ENCODE data around the gene MACF1. TPM values are rescaled to one million over a fixed set of nuclear protein-coding genes. Genes with fewer than 3 reads are reported as not detected.

Gene MACF1
- total RNA-seq, 1 donor from 2014 or later = 386 TPM

- no peaks in the 10 kb centered on the region for H3K27me3 Mint-ChIP-seq (ENCODE audit: low read depth)
- DNase-seq (ENCODE audit: low spot score) = no peak
- H3K4me1 Mint-ChIP-seq (ENCODE audit: low read depth) = peaks cover 18% of the 10 kb centered on the region
- no peak overlapping the region for H3K27ac Mint-ChIP-seq (ENCODE audit: unreplicated experiment)
- no peaks in the 10 kb centered on the region for H3K9me3 Mint-ChIP-seq (ENCODE audit: low read depth)
- no peak for TF ChIP-seq CTCF (IDR thresholded peaks at IDR 0.05)
- H3K4me3 Mint-ChIP-seq (ENCODE audit: unreplicated experiment) = no peak overlapping the region
- H3K36me3 Mint-ChIP-seq (ENCODE audit: low read depth) = peaks cover 40% of the 10 kb centered on the region
Observed at GRCh38 chr1:39324888-39325287, 120.4 kb downstream of the MACF1 start.

GRCh38 chr1:39326836-39327235 is 122.3 kb downstream of the MACF1 start:
- H3K4me3 Mint-ChIP-seq (ENCODE audit: unreplicated experiment) = no peak overlapping the region
- peaks cover 34% of the 10 kb centered on the region for H3K36me3 Mint-ChIP-seq (ENCODE audit: low read depth)
- no peaks in the 10 kb centered on the region for H3K27me3 Mint-ChIP-seq (ENCODE audit: low read depth)
- DNase-seq (ENCODE audit: low spot score) = no peak
- TF ChIP-seq CTCF (IDR thresholded peaks at IDR 0.05) = no peak
- no peaks in the 10 kb centered on the region for H3K9me3 Mint-ChIP-seq (ENCODE audit: low read depth)
- H3K4me1 Mint-ChIP-seq (ENCODE audit: low read depth) = peaks cover 27% of the 10 kb centered on the region
- no peak overlapping the region for H3K27ac Mint-ChIP-seq (ENCODE audit: unreplicated experiment)

- Mint-ChIP-seq H3K4me3 (ENCODE audit: unreplicated experiment) (no peak overlapping the region), H3K27ac (ENCODE audit: unreplicated experiment) (peak overlapping the region; percentile 46), H3K27me3 (ENCODE audit: low read depth) (no peaks in the 10 kb centered on the region), H3K9me3 (ENCODE audit: low read depth) (no peaks in the 10 kb centered on the region), H3K4me1 (ENCODE audit: low read depth) (peaks cover 33% of the 10 kb centered on the region), H3K36me3 (ENCODE audit: low read depth) (peaks cover 35% of the 10 kb centered on the region)
- DNase-seq (ENCODE audit: low spot score) = no peak
- TF ChIP-seq CTCF (IDR thresholded peaks at IDR 0.05) = no peak
Observed at GRCh38 chr1:39328095-39328494, 123.6 kb downstream of the MACF1 start.

- H3K36me3 Mint-ChIP-seq (ENCODE audit: low read depth) = peaks cover 39% of the 10 kb centered on the region
- H3K4me3 Mint-ChIP-seq (ENCODE audit: unreplicated experiment) = no peak overlapping the region
- no peak for TF ChIP-seq CTCF (IDR thresholded peaks at IDR 0.05)
- peaks cover 33% of the 10 kb centered on the region for H3K4me1 Mint-ChIP-seq (ENCODE audit: low read depth)
- no peak for DNase-seq (ENCODE audit: low spot score)
- H3K27me3 Mint-ChIP-seq (ENCODE audit: low read depth) = no peaks in the 10 kb centered on the region
- peak overlapping the region; percentile 37 for H3K27ac Mint-ChIP-seq (ENCODE audit: unreplicated experiment)
- H3K9me3 Mint-ChIP-seq (ENCODE audit: low read depth) = no peaks in the 10 kb centered on the region
Observed at GRCh38 chr1:39328586-39329121, 124.2 kb downstream of the MACF1 start.

- H3K36me3 Mint-ChIP-seq (ENCODE audit: low read depth) = peaks cover 45% of the 10 kb centered on the region
- no peaks in the 10 kb centered on the region for H3K9me3 Mint-ChIP-seq (ENCODE audit: low read depth)
- H3K27ac Mint-ChIP-seq (ENCODE audit: unreplicated experiment) = no peak overlapping the region
- no peak for TF ChIP-seq CTCF (IDR thresholded peaks at IDR 0.05)
- peaks cover 40% of the 10 kb centered on the region for H3K4me1 Mint-ChIP-seq (ENCODE audit: low read depth)
- no peak overlapping the region for H3K4me3 Mint-ChIP-seq (ENCODE audit: unreplicated experiment)
- DNase-seq (ENCODE audit: low spot score) = no peak
- H3K27me3 Mint-ChIP-seq (ENCODE audit: low read depth) = no peaks in the 10 kb centered on the region
Observed at GRCh38 chr1:39331647-39332046, 127.2 kb downstream of the MACF1 start.

Measured in chondrocyte (in vitro differentiated cells).